ENCODE measurements around the gene JPH3. TPM values are rescaled to one million over a fixed set of nuclear protein-coding genes. Genes with fewer than 3 reads are reported as not detected.

Gene JPH3
- total RNA-seq, 1 donor: not detected

- no peak overlapping the region for H3K4me3 ChIP-seq (ENCODE audit: low read depth, low read length)
- no peak for TF ChIP-seq CTCF (IDR thresholded peaks at IDR 0.05; ENCODE audit: insufficient read depth, low read length)
- no peak for DNase-seq (ENCODE audit: low read depth)
These were observed 46.6 kb downstream of the JPH3 start for GRCh38 chr16:87648698-87649487.

GRCh38 chr16:87652386-87652785 is 50.1 kb downstream of the JPH3 start:
- H3K4me3 ChIP-seq (ENCODE audit: low read depth, low read length): no peak overlapping the region
- no peak for DNase-seq (ENCODE audit: low read depth)
- TF ChIP-seq CTCF (IDR thresholded peaks at IDR 0.05; ENCODE audit: insufficient read depth, low read length): no peak

GRCh38 chr16:87652799-87653198 is 50.5 kb downstream of the JPH3 start:
- no peak overlapping the region for H3K4me3 ChIP-seq (ENCODE audit: low read depth, low read length)
- no peak for DNase-seq (ENCODE audit: low read depth)
- TF ChIP-seq CTCF (IDR thresholded peaks at IDR 0.05; ENCODE audit: insufficient read depth, low read length): no peak

GRCh38 chr16:87653234-87653633 is 50.9 kb downstream of the JPH3 start:
- no peak overlapping the region for H3K4me3 ChIP-seq (ENCODE audit: low read depth, low read length)
- DNase-seq (ENCODE audit: low read depth): peak; percentile 8
- peak; percentile 60 for TF ChIP-seq CTCF (IDR thresholded peaks at IDR 0.05; ENCODE audit: insufficient read depth, low read length)

GRCh38 chr16:87654826-87655225 is 52.5 kb downstream of the JPH3 start:
- no peak overlapping the region for H3K4me3 ChIP-seq (ENCODE audit: low read depth, low read length)
- no peak for TF ChIP-seq CTCF (IDR thresholded peaks at IDR 0.05; ENCODE audit: insufficient read depth, low read length)
- DNase-seq (ENCODE audit: low read depth): no peak

GRCh38 chr16:87656328-87656727 is 54.0 kb downstream of the JPH3 start:
- H3K4me3 ChIP-seq (ENCODE audit: low read depth, low read length): no peak overlapping the region
- no peak for TF ChIP-seq CTCF (IDR thresholded peaks at IDR 0.05; ENCODE audit: insufficient read depth, low read length)
- no peak for DNase-seq (ENCODE audit: low read depth)
